HUES6 (cell line): Measurements from ENCODE around the gene SMURF2.

Experiments used
- H3K27ac ChIP-seq: 2 replicates; pipeline ENCODE4 v1.7.0; 2013; ENCODE audit warnings: low read depth, mild to moderate bottlenecking, low read length, inconsistent platforms
- H3K27me3 ChIP-seq: 2 replicates; pipeline ENCODE4 v1.6.1; 2013; ENCODE audit warnings: low read length; ENCODE audit not compliant: control insufficient read depth, insufficient read depth
- H3K36me3 ChIP-seq: 2 replicates; pipeline ENCODE4 v1.6.1; 2013; ENCODE audit warnings: low read length; ENCODE audit not compliant: control insufficient read depth, insufficient read depth
- H3K4me1 ChIP-seq: 2 replicates; pipeline ENCODE4 v1.6.1; 2013; ENCODE audit warnings: low read length; ENCODE audit not compliant: control insufficient read depth, insufficient read depth
- H3K4me3 ChIP-seq: 2 replicates; pipeline ENCODE4 v1.5.1; 2013; ENCODE audit warnings: low read depth, low read length
- H3K9ac ChIP-seq: one replicate; pipeline ENCODE4 v1.6.1; 2013; ENCODE audit warnings: mild to moderate bottlenecking, low read length
- H3K9me3 ChIP-seq: 2 replicates; pipeline ENCODE4 v1.6.1; 2013; ENCODE audit warnings: low read depth, low read length; ENCODE audit not compliant: control insufficient read depth, insufficient read depth

SMURF2 gene

DNA sequence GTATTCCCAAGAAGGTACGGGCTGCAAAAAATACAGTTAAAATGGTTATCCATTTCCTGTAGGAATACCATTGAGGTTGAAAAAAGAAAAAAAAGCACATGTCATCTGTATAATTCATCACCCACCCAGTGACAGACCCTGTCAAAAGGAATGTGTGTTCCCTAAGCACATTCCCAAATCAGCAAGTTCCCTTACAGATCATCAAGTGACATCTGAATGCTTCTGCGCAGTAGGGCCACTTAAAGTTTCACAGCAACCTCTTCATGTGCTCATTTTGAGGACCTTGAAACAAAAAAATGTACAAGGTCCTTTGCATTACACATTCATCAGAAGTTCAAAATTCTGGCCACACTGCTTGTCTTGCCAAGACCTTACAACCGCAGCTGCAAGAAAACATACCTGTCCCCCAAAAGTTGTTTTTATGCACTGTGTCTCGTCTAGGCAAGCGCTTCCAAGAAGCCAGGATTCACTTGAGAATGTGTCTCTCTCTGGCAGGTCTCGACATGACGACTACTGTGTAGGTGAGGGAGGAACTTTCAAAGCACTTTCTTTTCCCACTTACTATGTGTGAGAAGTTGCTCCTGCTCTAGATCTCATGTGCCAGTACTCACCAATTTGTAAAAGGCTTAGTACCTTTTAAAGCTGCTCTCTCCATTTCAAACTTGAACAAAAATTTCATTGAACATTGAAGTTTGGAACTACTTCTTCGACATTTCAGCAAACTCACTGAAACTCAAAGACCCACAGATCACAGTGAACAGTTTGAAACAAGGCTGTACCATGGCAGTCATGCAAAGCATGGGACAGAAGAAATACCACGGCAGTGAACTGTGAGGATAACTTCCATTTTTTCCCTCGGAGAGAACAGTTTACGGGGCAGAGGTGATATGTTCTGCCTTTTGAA lies 161.0 kb downstream of the SMURF2 start:
- H3K9ac ChIP-seq: no peak overlapping the region
- no peaks in the 10 kb centered on the region for H3K9me3 ChIP-seq
- peaks cover 13% of the 10 kb centered on the region; the same call in 1 of the 2 replicates for H3K4me1 ChIP-seq
- H3K36me3 ChIP-seq: peaks cover 79% of the 10 kb centered on the region
- no peak overlapping the region for H3K4me3 ChIP-seq
- no peak overlapping the region for H3K27ac ChIP-seq
- H3K27me3 ChIP-seq: no peaks in the 10 kb centered on the region

DNA sequence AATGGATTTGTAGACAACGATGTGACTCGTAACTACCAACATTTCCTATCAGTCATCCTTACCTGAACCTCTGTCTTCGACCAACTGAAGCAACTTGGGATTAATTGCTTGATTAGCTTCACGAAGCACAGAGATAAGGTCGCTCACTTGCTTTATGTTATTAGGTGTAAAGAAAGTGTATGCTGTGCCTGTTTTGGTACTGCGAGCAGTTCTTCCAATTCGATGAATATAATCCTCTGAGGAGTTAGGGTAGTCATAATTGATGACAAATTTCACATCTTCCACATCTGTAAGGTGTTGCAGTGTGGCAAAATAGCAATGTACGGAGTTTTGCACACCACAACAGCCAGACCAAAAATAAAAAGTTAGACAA lies 161.6 kb downstream of the SMURF2 start:
- H3K36me3 ChIP-seq: peaks cover 76% of the 10 kb centered on the region
- peaks cover 13% of the 10 kb centered on the region; the same call in 1 of the 2 replicates for H3K4me1 ChIP-seq

DNA sequence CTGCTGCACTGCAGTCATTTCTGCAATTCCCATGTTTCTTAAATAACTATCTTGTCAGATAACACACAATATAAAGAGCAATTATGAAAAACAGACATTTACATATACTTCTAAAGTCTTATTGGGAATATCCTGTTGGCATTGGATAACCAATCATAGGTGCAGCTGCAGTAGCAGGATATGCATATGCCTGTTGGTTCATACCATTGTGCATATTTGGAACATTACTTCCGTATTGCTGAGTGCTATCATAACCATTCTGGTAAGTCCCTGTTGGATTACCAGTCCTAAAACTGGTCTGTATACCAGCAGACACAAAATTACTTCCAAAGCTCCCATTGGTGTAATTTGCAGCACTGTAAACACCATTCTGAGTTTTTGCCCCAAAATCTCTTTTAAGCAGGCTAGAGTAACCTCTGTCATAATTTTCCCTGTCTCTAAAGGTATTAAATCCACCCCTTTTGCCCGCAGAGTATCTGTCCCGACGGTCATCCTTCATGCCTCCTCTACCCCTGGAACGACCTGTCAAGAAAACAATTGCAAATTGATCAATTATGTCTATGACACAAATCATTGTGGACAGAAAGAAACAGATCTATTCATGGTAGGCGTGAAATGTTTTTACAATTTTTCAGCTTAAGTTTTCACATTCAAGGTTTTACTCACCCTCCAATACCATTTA lies 162.2 kb downstream of the SMURF2 start:
- no peak overlapping the region for H3K9ac ChIP-seq
- H3K4me1 ChIP-seq: peaks cover 13% of the 10 kb centered on the region; the same call in 1 of the 2 replicates

More for the DNA sequence above, 161.6 kb downstream of the SMURF2 start:
- H3K9ac ChIP-seq: no peak overlapping the region
- H3K27me3 ChIP-seq: no peaks in the 10 kb centered on the region
- H3K27ac ChIP-seq: no peak overlapping the region
- H3K4me3 ChIP-seq: no peak overlapping the region
- H3K9me3 ChIP-seq: no peaks in the 10 kb centered on the region

DNA sequence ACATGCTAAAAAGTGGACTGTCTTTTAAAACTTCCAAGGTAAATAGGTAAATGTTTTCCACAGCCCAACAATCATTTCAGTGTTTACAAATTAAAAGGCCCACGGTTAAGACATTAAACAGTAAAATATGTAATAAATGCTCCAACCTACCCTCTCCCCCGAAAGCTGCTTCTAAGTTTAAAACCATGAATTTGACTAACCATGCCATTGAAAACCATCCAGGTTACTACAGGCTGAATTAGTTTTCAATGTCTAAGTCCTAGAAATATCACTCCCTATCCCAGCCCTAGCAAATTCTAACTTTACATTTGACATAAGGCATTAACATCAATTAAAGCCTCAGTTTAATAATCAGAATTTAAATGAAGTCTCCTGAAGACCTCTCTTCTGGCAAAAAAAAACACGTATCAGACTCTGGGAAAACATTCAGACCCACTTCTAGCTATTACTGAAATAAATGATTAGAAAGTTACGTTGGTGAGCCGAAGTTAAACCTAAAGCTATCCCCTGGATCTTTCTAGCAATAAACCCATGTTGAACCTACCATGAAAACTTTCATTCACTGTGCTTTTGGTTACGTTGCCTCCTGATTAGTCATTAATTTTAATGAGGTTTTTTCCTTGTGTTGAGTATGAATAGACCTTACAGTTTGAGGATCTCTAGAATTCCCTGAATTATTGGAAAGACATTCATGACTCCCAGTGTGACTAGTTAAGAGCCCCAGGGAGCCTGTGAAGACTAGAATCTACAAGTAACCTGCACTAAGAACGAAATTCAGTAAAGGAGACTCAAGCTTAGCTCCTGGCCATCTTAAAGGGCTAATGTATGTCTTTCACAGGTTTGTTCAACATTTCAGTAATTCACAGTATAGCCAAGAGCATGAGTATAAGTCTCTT lies 163.6 kb downstream of the SMURF2 start:
- Histone ChIP-seq H3K9ac (peak overlapping the region; percentile 9), H3K4me1 (peaks cover 17% of the 10 kb centered on the region; the same call in 1 of the 2 replicates), H3K36me3 (peaks cover 68% of the 10 kb centered on the region), H3K4me3 (peak overlapping the region; percentile 85; the same call in 1 of the 2 replicates), H3K27ac (no peak overlapping the region), H3K9me3 (no peaks in the 10 kb centered on the region), H3K27me3 (no peaks in the 10 kb centered on the region)

More for the DNA sequence above, 162.2 kb downstream of the SMURF2 start:
- no peaks in the 10 kb centered on the region for H3K9me3 ChIP-seq
- H3K27ac ChIP-seq: no peak overlapping the region
- no peaks in the 10 kb centered on the region for H3K27me3 ChIP-seq
- H3K36me3 ChIP-seq: peaks cover 73% of the 10 kb centered on the region
- H3K4me3 ChIP-seq: no peak overlapping the region

DNA sequence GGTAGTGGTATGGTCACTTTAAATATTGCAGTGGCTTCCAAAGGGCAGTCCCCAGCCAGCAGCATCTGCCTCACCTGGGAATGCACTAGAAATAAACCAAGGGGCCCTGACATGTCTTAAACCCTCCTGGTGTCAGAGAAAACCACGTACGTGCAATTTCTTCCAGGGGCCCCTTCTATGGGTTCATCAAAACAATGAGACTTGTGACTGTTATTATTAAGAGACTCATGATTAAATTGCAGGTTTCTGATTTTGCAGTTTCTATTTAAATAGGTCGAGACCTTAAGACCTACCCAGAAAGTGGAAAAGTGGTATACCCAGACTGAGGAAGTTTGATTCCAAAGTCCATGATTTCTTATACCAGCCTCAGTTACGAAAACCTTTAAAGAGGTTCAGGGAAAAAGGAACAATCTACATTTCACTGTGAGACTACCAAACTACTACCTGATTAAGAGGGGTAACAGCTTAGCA lies 164.5 kb downstream of the SMURF2 start:
- Histone ChIP-seq H3K9me3 (no peaks in the 10 kb centered on the region), H3K27me3 (no peaks in the 10 kb centered on the region), H3K9ac (peak overlapping the region; percentile 82), H3K4me3 (peak overlapping the region; percentile 85), H3K27ac (peak overlapping the region; percentile 81; the same call in 1 of the 2 replicates), H3K36me3 (peaks cover 65% of the 10 kb centered on the region), H3K4me1 (peaks cover 13% of the 10 kb centered on the region; the same call in 1 of the 2 replicates)

DNA sequence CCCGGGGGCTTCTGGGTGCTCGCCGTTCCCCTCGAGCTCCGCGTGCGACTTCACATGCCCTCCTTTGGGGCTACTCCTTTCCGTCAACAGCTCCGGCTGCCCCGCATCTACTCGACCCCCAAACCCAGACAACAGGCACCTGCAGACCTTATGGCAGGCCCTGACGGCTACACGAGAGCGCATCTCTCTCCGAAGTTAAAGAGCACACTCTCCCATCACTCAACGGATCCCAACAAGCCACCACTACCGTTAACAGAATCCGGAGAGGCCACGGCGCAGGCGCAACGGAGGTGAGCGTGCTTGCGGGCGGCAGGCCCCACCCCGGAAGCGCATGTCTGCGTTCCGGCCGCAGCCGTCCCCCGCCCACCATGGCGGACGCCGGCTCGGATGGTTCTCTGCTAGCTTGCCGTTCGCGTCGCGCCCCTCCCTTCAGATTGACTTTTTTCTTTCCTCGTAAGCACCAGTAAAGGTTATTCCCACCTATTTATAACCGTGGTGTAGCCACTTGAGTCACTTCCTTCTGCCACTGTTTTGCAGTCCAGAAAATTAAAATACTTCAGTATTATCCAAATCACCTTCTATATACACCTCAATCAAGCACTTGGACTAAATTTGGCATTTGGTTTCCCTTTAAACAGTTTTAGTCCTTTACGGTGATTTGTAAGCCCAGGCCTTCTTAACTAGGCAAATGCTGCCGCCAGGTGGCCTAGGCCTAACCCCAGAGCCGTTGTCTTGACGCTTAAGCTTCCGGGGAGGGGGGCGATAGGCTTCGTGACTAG lies 165.1 kb downstream of the SMURF2 start, which contains the start of gene POLG2:
POLG2 (minus strand) TSS at position 269 of the 779 bp plus-strand sequence; CDS start at position 183, 86 bp downstream.
- Histone ChIP-seq H3K9me3 (no peaks in the 10 kb centered on the region), H3K36me3 (peaks cover 65% of the 10 kb centered on the region)

DNA sequence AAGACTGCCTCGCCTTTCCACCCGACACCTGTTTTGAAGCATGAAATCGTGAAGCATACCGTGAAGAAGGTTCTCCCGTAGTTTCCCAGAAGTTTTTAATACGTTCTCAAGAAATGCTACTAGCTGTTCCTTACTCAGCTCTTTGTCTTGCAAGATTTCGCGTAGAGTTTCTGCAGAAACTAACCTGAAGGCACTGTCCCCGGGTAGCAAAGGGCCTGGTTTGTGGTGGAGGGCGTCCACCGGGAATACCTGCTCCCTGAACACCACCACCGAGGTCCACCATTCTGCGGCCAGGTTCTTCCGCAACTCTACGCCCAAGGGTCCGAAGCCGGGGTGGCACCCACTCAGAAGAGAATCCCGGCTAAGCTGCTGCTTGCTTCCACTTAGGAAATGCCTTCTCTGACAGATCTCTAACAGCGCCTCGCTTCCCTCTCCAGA lies 165.7 kb downstream of the SMURF2 start:
- Histone ChIP-seq H3K4me3 (peak overlapping the region; percentile 85), H3K4me1 (peaks cover 10% of the 10 kb centered on the region; the same call in 1 of the 2 replicates), H3K27me3 (no peaks in the 10 kb centered on the region), H3K36me3 (peaks cover 65% of the 10 kb centered on the region), H3K9ac (peak overlapping the region; percentile 82), H3K27ac (peak overlapping the region; percentile 81; the same call in 1 of the 2 replicates), H3K9me3 (peaks cover 3% of the 10 kb centered on the region; the same call in 1 of the 2 replicates)

More for the DNA sequence above, 165.1 kb downstream of the SMURF2 start, which contains the start of gene POLG2:
- H3K4me1 ChIP-seq: peaks cover 13% of the 10 kb centered on the region; the same call in 1 of the 2 replicates
- peak within 1 kb of the TSS; percentile 81 for H3K27ac ChIP-seq
- peak within 1 kb of the TSS; percentile 82 for H3K9ac ChIP-seq
- H3K27me3 ChIP-seq: no peaks in the 10 kb centered on the region
- H3K4me3 ChIP-seq: peak within 1 kb of the TSS; percentile 85
